Activated CD4-positive, alpha-beta memory T cell treated with anti-CD3 and anti-CD28 coated beads for 36 hours (primary cell): Measurements from ENCODE around the gene NDE1. TPM values are rescaled to one million over a fixed set of nuclear protein-coding genes. Genes with fewer than 3 reads are reported as not detected.
"Not testable (repeated sequence)": the region's sequence is repeated elsewhere in the genome, so short reads cannot be mapped to it uniquely, and the experiment has no call there.

Experiments
- CTCF ChIA-PET: fragments of 350-600 bp; sonication (Branson Sonifier 250); formaldehyde crosslinking; loops from one replicate; lab custom pipeline; 2021; ENCODE audit warnings: antibody characterized with exemption, inconsistent platforms; lab: Charles Lee
- POLR2A ChIA-PET: fragments of 350-600 bp; sonication (Branson Sonifier 250); formaldehyde crosslinking; loops from one replicate; lab custom pipeline; 2021; ENCODE audit warnings: antibody characterized with exemption; lab: Charles Lee
- DNase-seq: peaks from one replicate; pipeline ENCODE4 v3.0.0-alpha.2; 2020
- H3K27ac Mint-ChIP-seq: one replicate; pipeline ENCODE4 v1.8.0; 2021; ENCODE audit warnings: mixed read lengths
- H3K27me3 Mint-ChIP-seq: one replicate; pipeline ENCODE4 v1.8.0; 2021; ENCODE audit warnings: mixed read lengths
- H3K36me3 Mint-ChIP-seq: one replicate; pipeline ENCODE4 v1.8.0; 2021; ENCODE audit warnings: mixed read lengths
- H3K4me1 Mint-ChIP-seq: one replicate; pipeline ENCODE4 v1.8.0; 2021; ENCODE audit warnings: low read depth, mixed read lengths
- H3K4me3 Mint-ChIP-seq: one replicate; pipeline ENCODE4 v1.8.0; 2021; ENCODE audit warnings: mild to moderate bottlenecking, mixed read lengths
- H3K9me3 Mint-ChIP-seq: one replicate; pipeline ENCODE4 v1.8.0; 2021; ENCODE audit warnings: mixed read lengths
- intact Hi-C: fragments of 100-400 bp; cut with micrococcal nuclease; formaldehyde crosslinking; loops from one replicate; pipeline ENCODE4 v1.15.1; 2023
- total RNA-seq, 2 experiments: library from RNA; stranded (reverse); gene quantifications; one replicate each; pipeline ENCODE4 v1.2.3, GENCODE V29; 2021

Gene NDE1
- total RNA-seq, 2 experiments from 2014 or later: 117 to 119 TPM

DNA sequence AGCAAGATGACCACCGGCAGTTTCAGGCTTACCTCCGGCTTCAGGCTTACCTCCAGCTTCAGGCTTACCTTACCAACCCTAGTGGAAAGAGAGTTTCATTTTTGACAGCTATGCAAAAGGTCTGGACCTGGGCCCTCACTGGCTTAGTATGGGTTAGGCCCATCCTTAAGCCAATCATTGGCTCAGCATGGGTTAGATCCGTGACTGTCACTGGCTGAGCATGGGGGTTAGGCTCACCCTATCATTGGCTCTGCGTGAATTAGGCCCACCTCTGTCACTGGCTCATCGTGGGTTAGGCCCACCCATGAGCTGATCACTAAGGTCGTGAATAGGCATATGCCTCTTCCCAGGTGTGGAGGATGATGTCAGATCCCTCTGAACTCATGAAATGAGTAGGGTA is 8.1 kb downstream of the NDE1 start:
- H3K9me3 Mint-ChIP-seq: no peaks in the 10 kb centered on the region
- ChIA-PET CTCF (interaction anchor here (1.3 kb wide), 1 partner anchor 15 kb away, joined by 4 read pairs; the partner anchor contains the start of gene MARF1), POLR2A (no interaction called here)
- H3K4me3 Mint-ChIP-seq: no peak overlapping the region
- H3K27ac Mint-ChIP-seq: no peak overlapping the region
- peaks cover 60% of the 10 kb centered on the region for H3K4me1 Mint-ChIP-seq
- no peaks in the 10 kb centered on the region for H3K27me3 Mint-ChIP-seq
- peaks cover 21% of the 10 kb centered on the region for H3K36me3 Mint-ChIP-seq
- intact Hi-C loops: no loop called here
- DNase-seq: no peak

DNA sequence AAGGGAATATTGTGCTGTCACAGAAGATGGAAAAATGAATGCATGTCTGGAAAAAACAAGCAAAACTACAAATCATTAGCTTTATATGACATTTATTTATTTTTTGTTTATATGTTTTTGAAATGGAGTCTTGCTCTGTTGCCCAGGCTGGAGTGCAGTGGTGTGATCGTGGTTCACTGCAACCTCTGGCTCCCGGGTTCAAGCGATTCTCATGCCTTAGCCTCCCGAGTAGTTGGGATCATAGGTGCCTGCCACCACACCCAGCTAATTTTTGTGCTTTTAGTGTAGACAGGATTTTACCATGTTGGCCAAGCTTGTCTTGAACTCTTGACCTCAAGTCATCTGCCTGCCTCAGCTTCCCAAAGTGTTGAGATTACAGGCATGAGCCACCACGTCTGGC is 8.5 kb downstream of the NDE1 start:
- CTCF ChIA-PET: interaction anchor here (1.3 kb wide), 1 partner anchor 16 kb away, joined by 4 read pairs; the partner anchor contains the start of gene MARF1
- no peaks in the 10 kb centered on the region for H3K9me3 Mint-ChIP-seq
- POLR2A ChIA-PET: no interaction called here
- no peak overlapping the region for H3K4me3 Mint-ChIP-seq
- H3K4me1 Mint-ChIP-seq: peaks cover 57% of the 10 kb centered on the region
- no peaks in the 10 kb centered on the region for H3K27me3 Mint-ChIP-seq
- H3K36me3 Mint-ChIP-seq: peaks cover 19% of the 10 kb centered on the region
- no peak for DNase-seq
- intact Hi-C loops: no loop called here
- peak overlapping the region; percentile 43 for H3K27ac Mint-ChIP-seq

DNA sequence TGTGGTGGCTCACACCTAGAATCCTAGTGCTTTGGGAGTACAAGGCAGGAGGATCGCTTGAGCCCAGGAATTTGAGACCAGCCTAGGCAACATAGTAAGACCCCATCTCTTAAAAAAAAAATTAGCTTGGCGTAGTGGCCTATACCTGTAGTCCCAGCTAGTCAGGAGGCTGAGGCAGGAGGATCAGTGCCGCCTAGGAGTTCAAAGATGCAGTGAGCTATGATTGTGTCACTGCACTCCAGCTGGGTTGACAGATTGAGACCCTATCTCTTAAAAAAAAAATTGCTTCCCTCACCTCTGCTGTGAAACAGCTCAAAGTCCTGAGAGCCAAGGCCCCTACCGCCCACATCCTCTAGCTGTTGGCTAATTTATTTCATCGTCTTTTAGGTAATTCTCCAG is 10.2 kb downstream of the NDE1 start:
- ChIA-PET CTCF (no interaction called here), POLR2A (interaction anchor here (0.9 kb wide), 1 partner anchor 26 kb away, joined by 3 read pairs; no protein-coding TSS in a partner anchor)
- Mint-ChIP-seq H3K27me3 (no peaks in the 10 kb centered on the region), H3K9me3 (no peaks in the 10 kb centered on the region), H3K4me3 (no peak overlapping the region), H3K27ac (peak overlapping the region; percentile 57), H3K36me3 (peaks cover 20% of the 10 kb centered on the region), H3K4me1 (peaks cover 50% of the 10 kb centered on the region)
- intact Hi-C loops: no loop called here
- no peak for DNase-seq

DNA sequence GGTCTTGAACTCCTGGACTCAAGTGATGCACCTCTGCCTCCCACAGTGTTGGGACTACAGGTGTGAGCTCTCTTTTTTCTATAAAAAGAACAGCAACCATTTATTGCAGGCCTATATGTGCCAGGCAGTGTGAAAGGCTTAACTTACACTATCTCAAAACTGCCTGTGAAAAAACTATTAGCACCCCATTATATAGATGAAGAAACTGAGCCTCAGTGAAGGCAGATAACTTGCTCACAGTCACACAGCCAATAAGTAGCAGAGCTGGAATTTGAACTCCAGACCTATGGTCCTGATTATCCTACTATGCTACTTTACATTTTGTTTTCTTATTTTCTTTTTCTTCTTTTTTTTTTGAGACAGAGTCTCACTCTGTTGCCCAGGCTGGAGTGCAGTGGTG is 15.1 kb downstream of the NDE1 start:
- peaks cover 31% of the 10 kb centered on the region for H3K36me3 Mint-ChIP-seq
- no peak overlapping the region for H3K4me3 Mint-ChIP-seq
- H3K9me3 Mint-ChIP-seq: no peaks in the 10 kb centered on the region
- no peak overlapping the region for H3K27ac Mint-ChIP-seq
- no peaks in the 10 kb centered on the region for H3K27me3 Mint-ChIP-seq
- ChIA-PET CTCF (interaction anchor here (0.6 to 2.5 kb wide), 3 partner anchors 8 to 23 kb away, joined by 4 to 7 read pairs (median 4); no protein-coding TSS in a partner anchor), POLR2A (no interaction called here)
- DNase-seq: no peak
- H3K4me1 Mint-ChIP-seq: peaks cover 20% of the 10 kb centered on the region
- intact Hi-C loops: no loop called here

DNA sequence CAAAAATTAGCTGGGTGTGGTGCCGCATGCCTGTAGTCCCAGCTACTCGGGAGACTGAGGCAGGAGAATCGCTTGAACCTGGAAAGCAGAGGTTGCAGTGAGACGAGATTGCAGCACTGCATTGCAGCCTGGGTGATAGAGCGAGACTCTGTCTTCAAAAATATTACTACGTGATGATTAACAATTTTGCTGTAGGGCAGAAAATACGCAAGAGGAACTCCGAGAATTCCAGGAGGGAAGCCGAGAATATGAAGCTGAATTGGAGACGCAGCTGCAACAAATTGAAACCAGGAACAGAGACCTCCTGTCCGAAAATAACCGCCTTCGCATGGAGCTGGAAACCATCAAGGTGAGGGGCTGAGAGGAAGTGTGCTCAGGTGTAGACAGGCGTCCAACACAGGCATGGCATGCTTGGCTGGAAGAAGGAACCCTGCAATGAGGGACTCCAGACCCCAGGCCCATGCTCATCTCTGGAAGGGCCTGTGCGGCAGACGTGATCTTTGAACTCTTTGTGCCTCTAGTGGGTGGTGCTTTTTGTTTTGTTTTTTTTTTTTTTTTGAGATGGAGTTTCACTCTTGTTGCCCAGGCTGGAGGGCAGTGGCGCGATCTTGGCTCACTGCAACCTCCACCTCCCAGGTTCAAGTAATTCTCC is 17.2 kb downstream of the NDE1 start:
- POLR2A ChIA-PET: no interaction called here
- Mint-ChIP-seq H3K27ac (no peak overlapping the region), H3K9me3 (no peaks in the 10 kb centered on the region), H3K4me1 (peaks cover 16% of the 10 kb centered on the region), H3K4me3 (no peak overlapping the region), H3K27me3 (no peaks in the 10 kb centered on the region), H3K36me3 (peaks cover 29% of the 10 kb centered on the region)
- CTCF ChIA-PET: interaction anchor here (2.5 kb wide), 1 partner anchor 15 kb away, joined by 7 read pairs; no protein-coding TSS in a partner anchor
- DNase-seq: no peak
- intact Hi-C loops: no loop called here

DNA sequence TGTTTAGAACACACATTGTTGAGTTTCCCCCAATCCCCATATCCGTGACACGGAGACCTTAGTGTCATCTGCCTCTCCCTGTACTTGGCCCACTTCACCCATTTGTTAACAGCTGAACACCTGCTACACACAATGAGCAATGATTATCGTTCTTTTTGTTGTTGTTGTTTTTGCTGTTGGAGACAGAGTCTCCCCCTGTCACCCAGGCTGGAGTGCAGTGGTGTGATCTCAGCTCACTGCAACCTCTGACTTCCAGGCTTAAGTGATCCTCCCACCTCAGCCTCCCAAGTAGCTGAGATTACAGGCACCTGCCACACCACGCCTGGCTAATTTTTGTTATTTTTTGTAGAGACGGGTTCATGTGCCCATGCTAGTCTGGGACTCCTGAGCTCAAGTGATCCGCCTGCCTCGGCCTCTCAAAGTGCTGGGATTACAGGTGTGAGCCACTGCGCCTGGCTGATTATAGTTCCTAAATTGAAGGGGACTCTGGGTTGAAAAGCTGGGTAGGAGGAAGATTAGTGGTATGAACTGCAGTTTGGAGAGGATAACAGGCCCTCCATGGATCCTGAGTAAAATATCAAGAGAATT is 21.6 kb downstream of the NDE1 start:
- H3K36me3 Mint-ChIP-seq: peaks cover 29% of the 10 kb centered on the region
- intact Hi-C loops: loop anchor here (2.0 kb wide), 2 partner anchors 29 to 81 kb away; partner anchors contain the start of gene MARF1
- H3K4me1 Mint-ChIP-seq: peaks cover 40% of the 10 kb centered on the region
- DNase-seq: no peak
- ChIA-PET CTCF (interaction anchor here (1.2 to 3.0 kb wide), 2 partner anchors 11 to 21 kb away, joined by 3 to 14 read pairs; no protein-coding TSS in a partner anchor), POLR2A (no interaction called here)
- H3K27me3 Mint-ChIP-seq: no peaks in the 10 kb centered on the region
- H3K27ac Mint-ChIP-seq: peak overlapping the region; percentile 93
- H3K4me3 Mint-ChIP-seq: no peak overlapping the region
- H3K9me3 Mint-ChIP-seq: no peaks in the 10 kb centered on the region

DNA sequence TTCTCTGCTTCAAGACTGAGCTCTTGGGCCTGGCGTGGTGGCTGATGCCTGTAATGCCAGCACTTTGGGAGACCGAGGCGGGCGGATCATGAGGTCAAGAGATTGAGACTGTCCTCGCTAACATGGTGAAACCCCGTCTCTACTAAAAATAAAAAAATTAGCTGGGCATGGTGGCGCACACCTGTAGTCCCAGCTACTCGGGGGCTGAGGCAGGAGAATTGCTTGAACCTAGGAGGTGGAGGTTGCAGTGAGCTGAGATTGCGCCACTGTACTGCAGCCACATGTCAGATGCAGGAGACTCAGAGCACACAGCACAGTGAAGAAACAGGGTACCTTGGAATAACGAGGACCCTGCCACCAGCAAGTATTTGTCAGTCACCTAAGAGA is 22.1 kb downstream of the NDE1 start:
- POLR2A ChIA-PET, H3K27me3 Mint-ChIP-seq, H3K9me3 Mint-ChIP-seq, DNase-seq: not testable (repeated sequence)
- Mint-ChIP-seq H3K27ac (peak overlapping the region; percentile 93), H3K4me3 (peak overlapping the region; percentile 52), H3K4me1 (peaks cover 42% of the 10 kb centered on the region), H3K36me3 (peaks cover 30% of the 10 kb centered on the region)
- intact Hi-C loops: loop anchor here (2.0 kb wide), 2 partner anchors 29 to 81 kb away; partner anchors contain the start of gene MARF1
- CTCF ChIA-PET: interaction anchor here (1.2 to 3.0 kb wide), 2 partner anchors 10 to 21 kb away, joined by 3 to 14 read pairs; no protein-coding TSS in a partner anchor

DNA sequence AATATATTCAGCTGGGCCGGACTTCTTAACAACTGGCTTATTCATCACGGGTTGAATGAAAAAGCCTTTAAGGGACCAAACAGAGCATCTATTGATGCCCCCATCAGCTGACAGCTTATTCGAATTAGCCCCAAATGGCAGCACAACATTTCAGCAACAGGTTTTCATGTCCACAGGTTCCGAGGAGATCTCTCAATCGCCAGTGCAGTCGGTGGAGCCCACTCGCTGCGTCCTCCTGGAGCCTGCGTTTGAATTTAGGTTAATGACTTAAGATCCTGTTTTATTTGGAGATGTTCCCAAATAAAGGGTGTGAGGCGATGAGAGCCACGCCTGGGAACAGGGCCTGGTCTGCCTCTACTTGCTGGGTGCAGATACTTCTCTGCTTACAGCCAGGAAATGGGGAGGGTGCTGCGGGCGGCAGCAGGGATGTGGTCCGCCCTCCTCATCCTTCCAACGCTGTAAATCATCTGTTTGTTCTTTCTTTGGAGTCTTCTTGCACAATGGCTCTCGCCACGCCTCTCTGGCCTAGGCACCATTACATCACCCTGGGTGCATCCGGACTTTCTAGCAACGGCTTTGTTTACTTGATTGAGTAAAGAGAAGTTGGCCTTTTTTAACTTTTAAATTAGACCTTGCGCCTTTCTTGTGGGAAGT is 22.6 kb downstream of the NDE1 start:
- DNase-seq: peak; percentile 87
- ChIA-PET CTCF (interaction anchor here (0.6 to 3.0 kb wide), 4 partner anchors 8 to 31 kb away, joined by 3 to 14 read pairs (median 4); no protein-coding TSS in a partner anchor), POLR2A (no interaction called here)
- H3K36me3 Mint-ChIP-seq: peaks cover 28% of the 10 kb centered on the region
- H3K9me3 Mint-ChIP-seq: no peaks in the 10 kb centered on the region
- intact Hi-C loops: loop anchor here (2.0 kb wide), 2 partner anchors 30 to 82 kb away; partner anchors contain the start of gene MARF1
- peaks cover 43% of the 10 kb centered on the region for H3K4me1 Mint-ChIP-seq
- H3K27me3 Mint-ChIP-seq: no peaks in the 10 kb centered on the region
- H3K4me3 Mint-ChIP-seq: peak overlapping the region; percentile 52
- peak overlapping the region; percentile 93 for H3K27ac Mint-ChIP-seq

DNA sequence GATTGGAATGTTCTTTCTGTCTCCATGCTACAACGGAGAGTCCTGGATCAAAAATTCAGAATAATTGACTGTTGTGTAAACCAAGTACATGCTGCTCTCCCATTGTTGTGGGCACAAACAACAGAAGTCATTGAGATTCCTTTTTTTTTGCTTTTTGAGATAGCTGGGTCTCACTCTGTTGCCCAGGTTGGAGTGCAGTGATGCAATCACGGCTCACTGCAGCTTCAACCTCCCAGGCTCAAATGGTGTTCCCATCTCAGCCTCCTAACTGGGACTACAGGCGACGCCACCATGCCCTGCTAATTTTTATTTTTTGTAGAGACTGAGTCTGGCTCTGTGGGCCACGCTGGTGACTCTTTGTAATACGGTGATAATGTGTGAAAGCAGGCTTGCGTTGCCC is 24.5 kb downstream of the NDE1 start:
- Mint-ChIP-seq H3K36me3 (peaks cover 34% of the 10 kb centered on the region), H3K4me3 (no peak overlapping the region), H3K27ac (peak overlapping the region; percentile 93), H3K4me1 (peaks cover 47% of the 10 kb centered on the region), H3K27me3 (no peaks in the 10 kb centered on the region), H3K9me3 (no peaks in the 10 kb centered on the region)
- POLR2A ChIA-PET: no interaction called here
- CTCF ChIA-PET: interaction anchor here (1.2 kb wide), 1 partner anchor 247 kb away, joined by 3 read pairs; no protein-coding TSS in a partner anchor
- intact Hi-C loops: no loop called here
- no peak for DNase-seq

DNA sequence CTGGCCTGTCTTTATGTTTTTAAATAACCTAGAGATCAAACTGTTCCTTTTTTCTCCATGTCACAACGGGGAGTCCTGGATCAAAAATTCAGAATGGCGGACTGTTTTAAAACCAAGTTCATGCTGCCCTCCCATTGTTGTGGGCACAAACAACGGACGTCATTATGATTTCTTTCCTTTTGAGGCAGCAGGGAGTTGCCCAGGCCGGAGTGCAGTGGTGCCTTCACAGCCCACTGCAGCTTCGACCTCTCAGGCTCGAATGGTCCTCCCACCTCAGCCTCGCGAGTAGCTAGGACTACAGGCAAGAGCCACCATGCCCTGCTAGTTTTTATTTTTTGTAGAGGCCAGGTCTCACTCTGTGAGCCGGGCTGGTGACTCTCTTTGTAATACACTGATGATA is 26.5 kb downstream of the NDE1 start:
- no peaks in the 10 kb centered on the region for H3K27me3 Mint-ChIP-seq
- no peak for DNase-seq
- no peaks in the 10 kb centered on the region for H3K9me3 Mint-ChIP-seq
- peaks cover 37% of the 10 kb centered on the region for H3K36me3 Mint-ChIP-seq
- H3K27ac Mint-ChIP-seq: no peak overlapping the region
- H3K4me3 Mint-ChIP-seq: no peak overlapping the region
- ChIA-PET CTCF (no interaction called here), POLR2A (no interaction called here)
- peaks cover 46% of the 10 kb centered on the region for H3K4me1 Mint-ChIP-seq
- intact Hi-C loops: no loop called here

DNA sequence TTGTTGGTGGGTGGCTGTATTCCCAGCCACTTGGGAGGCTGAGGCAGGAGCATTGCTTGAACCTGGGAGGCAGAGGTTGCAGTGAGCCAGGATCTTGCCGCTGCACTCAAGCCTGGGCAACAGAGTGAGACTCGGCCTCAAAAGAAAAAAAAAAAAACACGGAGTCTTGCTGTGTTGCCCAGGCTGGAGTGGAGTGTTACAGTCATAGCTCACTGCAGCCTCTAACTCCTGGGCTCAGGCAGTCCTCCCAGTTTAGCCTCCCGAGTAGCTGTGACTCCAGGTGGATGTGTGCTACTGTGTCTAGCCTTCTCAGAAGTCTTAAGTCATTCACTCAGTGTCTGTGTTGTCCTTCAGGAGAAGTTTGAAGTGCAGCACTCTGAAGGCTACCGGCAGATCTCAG is 27.4 kb downstream of the NDE1 start:
- Mint-ChIP-seq H3K4me3 (no peak overlapping the region), H3K36me3 (peaks cover 39% of the 10 kb centered on the region), H3K27ac (no peak overlapping the region), H3K4me1 (peaks cover 41% of the 10 kb centered on the region), H3K27me3 (no peaks in the 10 kb centered on the region), H3K9me3 (no peaks in the 10 kb centered on the region)
- intact Hi-C loops: no loop called here
- POLR2A ChIA-PET: interaction anchor here (0.5 kb wide), 1 partner anchor 8 kb away, joined by 7 read pairs; no protein-coding TSS in a partner anchor
- CTCF ChIA-PET: no interaction called here
- DNase-seq: no peak
